ENCODE data around the gene FBH1. TPM values are rescaled to one million over a fixed set of nuclear protein-coding genes. Genes with fewer than 3 reads are reported as not detected.

Gene FBH1
- polyA plus RNA-seq, 1 experiment: 65.2 TPM

GRCh38 chr10:5973069-5973468, 83.0 kb downstream of the FBH1 start:
- Histone ChIP-seq H3K9me3 (ENCODE audit: control insufficient read depth, insufficient read depth, low read length) (no peaks in the 10 kb centered on the region), H3K27me3 (ENCODE audit: control insufficient read depth, insufficient read depth, low read length) (no peaks in the 10 kb centered on the region), H3K27ac (ENCODE audit: low read depth, low read length) (no peak overlapping the region), H3K4me3 (ENCODE audit: low read depth, low read length) (no peak overlapping the region)
- ChIA-PET CTCF (no interaction called here), POLR2A (no interaction called here)
- no peak for TF ChIP-seq CTCF (IDR thresholded peaks at IDR 0.05; ENCODE audit: low read depth, low read length)
- DNase-seq (ENCODE audit: low read depth, low spot score): no peak

GRCh38 chr10:5975641-5976473, 85.8 kb downstream of the FBH1 start:
- H3K27ac ChIP-seq (ENCODE audit: low read depth, low read length): no peak overlapping the region
- peak overlapping the region; percentile 86 for H3K4me3 ChIP-seq (ENCODE audit: low read depth, low read length)
- CTCF ChIA-PET: interaction anchor here (1.2 kb wide), 2 partner anchors 38 to 111 kb away, joined by 7 read pairs; no protein-coding TSS in a partner anchor
- H3K27me3 ChIP-seq (ENCODE audit: control insufficient read depth, insufficient read depth, low read length): peaks cover 3% of the 10 kb centered on the region
- DNase-seq (ENCODE audit: low read depth, low spot score): no peak
- no peaks in the 10 kb centered on the region for H3K9me3 ChIP-seq (ENCODE audit: control insufficient read depth, insufficient read depth, low read length)
- POLR2A ChIA-PET: no interaction called here
- TF ChIP-seq CTCF (IDR thresholded peaks at IDR 0.05; ENCODE audit: low read depth, low read length): no peak

GRCh38 chr10:5976512-5977470, 86.7 kb downstream of the FBH1 start:
- H3K27ac ChIP-seq (ENCODE audit: low read depth, low read length): no peak overlapping the region
- DNase-seq (ENCODE audit: low read depth, low spot score): no peak
- ChIA-PET POLR2A (interaction anchor here (0.9 kb wide), 1 partner anchor 425 kb away, joined by 3 read pairs; no protein-coding TSS in a partner anchor), CTCF (interaction anchor here (1.2 kb wide), 2 partner anchors 37 to 110 kb away, joined by 7 read pairs; no protein-coding TSS in a partner anchor)
- no peak for TF ChIP-seq CTCF (IDR thresholded peaks at IDR 0.05; ENCODE audit: low read depth, low read length)
- H3K9me3 ChIP-seq (ENCODE audit: control insufficient read depth, insufficient read depth, low read length): no peaks in the 10 kb centered on the region
- peak overlapping the region; percentile 86 for H3K4me3 ChIP-seq (ENCODE audit: low read depth, low read length)
- H3K27me3 ChIP-seq (ENCODE audit: control insufficient read depth, insufficient read depth, low read length): peaks cover 3% of the 10 kb centered on the region

- peak within 1 kb of the TSS; percentile 86 for H3K4me3 ChIP-seq (ENCODE audit: low read depth, low read length)
- POLR2A ChIA-PET: interaction anchor here (0.6 to 0.9 kb wide), 2 partner anchors 41 to 424 kb away, joined by 3 to 4 read pairs; no protein-coding TSS in a partner anchor
- CTCF ChIA-PET: no interaction called here
- no peak for DNase-seq (ENCODE audit: low read depth, low spot score)
- H3K27me3 ChIP-seq (ENCODE audit: control insufficient read depth, insufficient read depth, low read length): peaks cover 3% of the 10 kb centered on the region
- no peaks in the 10 kb centered on the region for H3K9me3 ChIP-seq (ENCODE audit: control insufficient read depth, insufficient read depth, low read length)
- no peak for TF ChIP-seq CTCF (IDR thresholded peaks at IDR 0.05; ENCODE audit: low read depth, low read length)
- H3K27ac ChIP-seq (ENCODE audit: low read depth, low read length): peak within 1 kb of the TSS; percentile 21
These were observed 87.6 kb downstream of the FBH1 start, which contains the start of gene IL15RA for GRCh38 chr10:5977471-5978229. IL15RA (minus strand) TSS chr10:5977543; CDS start chr10:5977492, 51 bp downstream.
